Bronchial epithelial cell (primary cell): ENCODE results near the gene FARP2. TPM values are rescaled to one million over a fixed set of nuclear protein-coding genes. Genes with fewer than 3 reads are reported as not detected.
A peak's percentile ranks its signal among the peaks of the same experiment; 100 is the strongest.
"Not testable (repeated sequence)": the region's sequence is repeated elsewhere in the genome, so short reads cannot be mapped to it uniquely, and the experiment has no call there.

Experiments
- DNase-seq: peaks from one replicate; pipeline ENCODE4 v3.0.0-alpha.2; 2010; ENCODE audit warnings: low read depth
- FAIRE-seq: peaks from 2 replicates; lab custom pipeline; 2011; peaks lifted over from hg19 to GRCh38; lab: Jason Lieb, UNC
- H3K27me3 ChIP-seq: 2 replicates; pipeline ENCODE4 v1.5.1; 2011; ENCODE audit warnings: low read length; ENCODE audit not compliant: control insufficient read depth, insufficient read depth
- H3K36me3 ChIP-seq: 2 replicates; pipeline ENCODE4 v1.5.1; 2011; ENCODE audit warnings: low read length; ENCODE audit not compliant: control insufficient read depth, insufficient read depth
- H3K4me3 ChIP-seq: 2 replicates; pipeline ENCODE4 v1.5.1; 2011; ENCODE audit warnings: mild to moderate bottlenecking, low read depth, low read length, control low read depth
- CTCF ChIP-seq: IDR thresholded peaks from 2 replicates; pipeline ENCODE4 v1.5.1; 2011; ENCODE audit warnings: mild to moderate bottlenecking, moderate library complexity, low read length, control low read depth, inconsistent platforms; ENCODE audit not compliant: insufficient read depth, severe bottlenecking
- total RNA-seq: library from RNA; depleted of rRNA; stranded (reverse); fragments of >200 nt; gene quantifications from 2 replicates; pipeline ENCODE4 v1.2.1, GENCODE V29; 2014

FARP2 gene
- total RNA-seq, 1 donor from 2014 or later, result 25.0 TPM

GRCh38 chr2:241366678-241367077 lies 10.6 kb downstream of the FARP2 start:
- no peaks in the 10 kb centered on the region for H3K27me3 ChIP-seq
- H3K4me3 ChIP-seq, result no peak overlapping the region
- H3K36me3 ChIP-seq, result peaks cover 2% of the 10 kb centered on the region
- FAIRE-seq, result no peak
- no peak for DNase-seq
- TF ChIP-seq CTCF, result no peak

DNA sequence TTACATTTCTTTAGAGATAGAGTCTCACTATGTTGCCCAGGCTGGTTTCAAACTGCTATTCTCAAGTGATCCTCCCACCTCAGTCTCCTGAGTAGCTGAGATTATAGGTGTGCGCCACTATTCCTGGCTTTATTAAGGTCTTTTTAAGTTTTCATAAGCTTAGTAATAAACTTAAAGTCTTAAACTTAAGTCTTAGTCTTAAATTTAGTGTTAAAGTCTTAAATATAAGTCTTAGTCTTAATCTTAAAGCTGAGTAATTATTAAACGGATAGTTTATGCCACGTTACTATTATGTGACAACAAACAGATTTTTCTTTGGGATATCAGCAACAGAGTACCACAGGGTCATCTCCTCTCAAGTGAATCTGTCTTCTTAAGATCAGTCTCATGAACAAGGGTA lies 12.6 kb downstream of the FARP2 start:
- Histone ChIP-seq H3K4me3 (no peak overlapping the region), H3K27me3 (no peaks in the 10 kb centered on the region), H3K36me3 (peaks cover 2% of the 10 kb centered on the region)
- no peak for FAIRE-seq
- TF ChIP-seq CTCF, result no peak
- DNase-seq, result no peak

DNA sequence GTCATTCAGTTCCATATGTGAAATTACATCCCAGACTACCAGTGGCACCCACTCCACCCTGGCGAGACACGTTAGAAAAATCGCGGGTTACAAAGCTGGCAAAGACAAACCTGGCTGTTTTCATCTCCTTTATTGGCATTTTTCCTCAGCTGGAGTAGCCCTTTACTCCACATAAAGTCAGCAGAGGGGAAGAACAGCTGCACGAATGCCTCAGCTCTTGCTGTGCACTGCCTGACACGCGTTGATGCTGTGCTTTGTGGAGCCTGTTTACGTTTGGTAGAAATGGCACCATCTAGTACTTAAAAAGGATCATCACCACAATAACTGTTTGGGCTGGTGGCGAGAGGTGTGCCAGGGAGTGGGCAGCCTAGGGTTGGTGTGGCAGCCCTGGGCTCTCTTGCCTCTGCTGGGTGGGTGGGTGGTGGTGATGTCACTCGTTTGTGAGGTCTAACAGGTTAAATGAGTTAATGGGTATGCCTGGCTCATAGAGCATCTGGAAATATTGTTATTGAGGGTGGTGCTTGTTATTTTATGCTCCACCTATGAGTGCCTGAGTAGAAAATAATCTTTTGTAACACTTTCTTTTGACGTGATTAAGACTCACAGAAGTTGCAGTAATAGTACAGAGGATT lies 16.4 kb downstream of the FARP2 start:
- DNase-seq (no peak), FAIRE-seq (no peak)
- Histone ChIP-seq H3K27me3 (no peaks in the 10 kb centered on the region), H3K4me3 (no peak overlapping the region), H3K36me3 (no peaks in the 10 kb centered on the region)
- no peak for TF ChIP-seq CTCF

- Histone ChIP-seq H3K4me3 (no peak overlapping the region), H3K27me3 (no peaks in the 10 kb centered on the region), H3K36me3 (no peaks in the 10 kb centered on the region)
- no peak for FAIRE-seq
- TF ChIP-seq CTCF, result no peak
- DNase-seq, result no peak
Measured at GRCh38 chr2:241373446-241373845, 17.4 kb downstream of the FARP2 start.

- not testable (repeated sequence) for DNase-seq, H3K36me3 ChIP-seq, FAIRE-seq, H3K4me3 ChIP-seq, H3K27me3 ChIP-seq
Measured at GRCh38 chr2:241373906-241374305, 17.8 kb downstream of the FARP2 start.

GRCh38 chr2:241375300-241375699 lies 19.2 kb downstream of the FARP2 start:
- H3K36me3 ChIP-seq, result peaks cover 2% of the 10 kb centered on the region
- no peak for TF ChIP-seq CTCF
- H3K27me3 ChIP-seq, result no peaks in the 10 kb centered on the region
- DNase-seq (peak; percentile 30), FAIRE-seq (no peak)
- no peak overlapping the region for H3K4me3 ChIP-seq
